ENCODE measurements around the gene PABPN1. TPM values are rescaled to one million over a fixed set of nuclear protein-coding genes. Genes with fewer than 3 reads are reported as not detected.
A peak's percentile ranks its signal among the peaks of the same experiment; 100 is the strongest.

Gene PABPN1
- total and polyA plus RNA-seq, 7 donors, result 65.2 to 104 (median 82.5) TPM

DNA sequence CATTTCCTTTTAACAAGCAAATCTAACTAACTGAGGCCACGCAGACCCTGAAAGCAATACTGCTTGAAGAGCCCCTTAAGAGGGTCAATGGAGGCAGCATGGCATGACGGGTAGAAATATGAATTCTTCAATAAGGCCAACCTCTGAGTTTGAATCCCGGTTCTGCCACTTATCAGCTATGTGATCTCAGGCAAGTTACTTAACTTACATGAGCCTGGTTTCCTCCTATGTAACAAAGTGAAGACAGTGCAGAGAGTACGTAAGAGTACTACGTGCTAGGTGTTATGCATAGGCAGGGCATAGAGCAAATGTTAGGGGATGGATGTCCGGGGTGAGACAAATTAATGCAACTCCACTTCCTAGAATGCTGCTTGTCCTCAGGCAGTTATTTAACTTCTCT is 40.0 kb upstream of the PABPN1 start:
- no peak for DNase-seq
- no peaks in the 10 kb centered on the region for H3K9me3 ChIP-seq
- intact Hi-C loops (cut with DNase I), result no loop called here

GRCh38 chr14:23284654-23285529 is 36.4 kb upstream of the PABPN1 start:
- no peaks in the 10 kb centered on the region for H3K9me3 ChIP-seq
- ATAC-seq (peak in 2 of 4 donors; percentile 0 to 14), DNase-seq (no peak)
- intact Hi-C loops (cut with DNase I), result no loop called here
- peaks cover 16% of the 10 kb centered on the region for H3K4me1 ChIP-seq
- WGBS, 3 donors, result 25 to 29% (median 27%) methylated on average over 9 of the region's 9 CpGs
- H3K27ac ChIP-seq, result peak overlapping the region; percentile 89
- H3K4me3 ChIP-seq, result peak overlapping the region; percentile 94
- TF ChIP-seq CTCF (IDR thresholded peaks at IDR 0.05), result no peak
- no peaks in the 10 kb centered on the region for H3K27me3 ChIP-seq (ENCODE audit: insufficient read depth in 3 of 3, low read length in 2 of 3)
- H3K36me3 ChIP-seq (ENCODE audit: insufficient read depth in 1 of 2, low read depth in 1 of 2), result peaks cover 5 to 16% of the 10 kb centered on the region in 2 donors

More for the DNA sequence above, 40.0 kb upstream of the PABPN1 start:
- Histone ChIP-seq H3K27me3 (ENCODE audit: insufficient read depth in 3 of 3, low read length in 2 of 3) (no peaks in the 10 kb centered on the region), H3K4me3 (no peak overlapping the region), H3K36me3 (ENCODE audit: insufficient read depth in 1 of 2, low read depth in 1 of 2) (peaks cover 0 to 14% of the 10 kb centered on the region in 2 donors), H3K4me1 (peaks cover 16% of the 10 kb centered on the region), H3K27ac (no peak overlapping the region)
- ATAC-seq, result no peak
- TF ChIP-seq CTCF (IDR thresholded peaks at IDR 0.05), result no peak
- 95% methylated on average over 6 of the region's 6 CpGs for WGBS, 3 donors

DNA sequence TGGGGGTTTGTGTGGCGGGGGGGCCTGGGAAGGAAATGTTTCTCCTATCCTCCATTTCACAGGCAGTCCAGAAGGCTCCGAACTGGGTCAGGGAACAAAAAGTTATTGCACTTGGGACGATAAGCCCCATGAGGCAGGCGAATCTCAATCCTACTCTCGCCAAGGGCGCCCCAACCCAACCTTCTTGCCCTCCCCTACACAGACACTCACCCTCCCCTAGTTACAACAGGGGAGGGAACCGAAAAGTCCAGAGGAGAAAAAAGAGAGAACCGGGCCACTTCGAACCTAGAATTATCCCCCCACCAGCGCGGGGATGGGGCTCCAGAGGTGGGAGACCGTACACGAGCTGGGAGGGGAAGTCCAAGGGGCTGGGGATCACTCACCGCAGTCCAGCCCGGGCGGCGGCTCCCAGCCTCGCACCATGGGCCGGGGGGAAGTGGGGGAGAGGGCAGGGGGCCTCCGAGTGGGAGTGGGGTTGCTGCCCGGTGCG is 35.7 kb upstream of the PABPN1 start:
- peak overlapping the region; percentile 94 for H3K4me3 ChIP-seq
- H3K9me3 ChIP-seq, result no peaks in the 10 kb centered on the region
- TF ChIP-seq CTCF (IDR thresholded peaks at IDR 0.05), result no peak
- peak overlapping the region; percentile 89 for H3K27ac ChIP-seq
- peaks cover 5 to 16% of the 10 kb centered on the region in 2 donors for H3K36me3 ChIP-seq (ENCODE audit: insufficient read depth in 1 of 2, low read depth in 1 of 2)
- 1 to 2% (median 1%) methylated on average over 19 to 22 of the region's 22 CpGs for WGBS, 3 donors
- no peak for DNase-seq
- peaks cover 12% of the 10 kb centered on the region for H3K4me1 ChIP-seq
- intact Hi-C loops (cut with DNase I), result no loop called here
- H3K27me3 ChIP-seq (ENCODE audit: insufficient read depth in 3 of 3, low read length in 2 of 3), result no peaks in the 10 kb centered on the region
- ATAC-seq, result peak; percentile 4 to 48 (median 29)

- DNase-seq, result peak; percentile 99 to 100
- Histone ChIP-seq H3K27ac (peak within 1 kb of the TSS; percentile 89), H3K27me3 (ENCODE audit: insufficient read depth in 3 of 3, low read length in 2 of 3) (no peaks in the 10 kb centered on the region), H3K36me3 (ENCODE audit: insufficient read depth in 1 of 2, low read depth in 1 of 2) (peaks cover 5 to 20% of the 10 kb centered on the region in 2 donors), H3K4me1 (peaks cover 12% of the 10 kb centered on the region), H3K9me3 (no peaks in the 10 kb centered on the region), H3K4me3 (peak within 1 kb of the TSS; percentile 94)
- 1% methylated on average over 53 of the region's 53 CpGs for WGBS, 3 donors
- TF ChIP-seq CTCF (IDR thresholded peaks at IDR 0.05), result no peak
- intact Hi-C loops (cut with DNase I), result no loop called here
- peak; percentile 97 to 98 (median 98) for ATAC-seq
Measured at GRCh38 chr14:23286020-23286901, 35.0 kb upstream of the PABPN1 start, which contains the start of gene HOMEZ. Gene HOMEZ (minus strand): TSS chr14:23286132. CDS start chr14:23285952, 180 bp downstream.
